HG03520 (cell line): ENCODE measurements around the gene SCT.

Experiments used
- ATAC-seq: cut with Tn5 transposase; IDR thresholded peaks from one replicate; pipeline ENCODE4 v1.9.1; 2021; ENCODE audit warnings: mild to moderate bottlenecking, moderate library complexity; ENCODE audit not compliant: unreplicated experiment

Gene SCT

GRCh38 chr11:643849-644738, 17.1 kb upstream of the SCT start:
- no peak for ATAC-seq

GRCh38 chr11:643366-643765, 16.4 kb upstream of the SCT start:
- no peak for ATAC-seq

GRCh38 chr11:641806-642370, 14.9 kb upstream of the SCT start:
- ATAC-seq: no peak

GRCh38 chr11:640021-640706, 13.2 kb upstream of the SCT start:
- no peak for ATAC-seq

GRCh38 chr11:639332-639955, 12.5 kb upstream of the SCT start:
- ATAC-seq: no peak

- ATAC-seq: no peak
Observed at GRCh38 chr11:638631-639331, 11.8 kb upstream of the SCT start.

- ATAC-seq: no peak
Observed at GRCh38 chr11:637593-638521, 10.9 kb upstream of the SCT start.

- ATAC-seq: no peak
Observed at GRCh38 chr11:637333-637592, 10.3 kb upstream of the SCT start.

- no peak for ATAC-seq
Observed at GRCh38 chr11:636511-637332, 9.7 kb upstream of the SCT start, which contains the start of gene DRD4. TSS of gene DRD4 (plus strand) at chr11:637269. CDS start at chr11:637305, 36 bp downstream.

- ATAC-seq: no peak
Observed at GRCh38 chr11:635945-636510, 9.0 kb upstream of the SCT start.

GRCh38 chr11:630871-631270, 3.9 kb upstream of the SCT start:
- ATAC-seq: no peak

- no peak for ATAC-seq
Observed at GRCh38 chr11:629237-629583, 2.2 kb upstream of the SCT start.

GRCh38 chr11:628056-628455, 1.1 kb upstream of the SCT start:
- no peak for ATAC-seq

- no peak for ATAC-seq
Observed at GRCh38 chr11:627308-627576, 261 bp upstream of the SCT start.

- ATAC-seq: no peak
Observed at GRCh38 chr11:625636-626268, 1.2 kb downstream of the SCT start.

GRCh38 chr11:624705-625635, 2.0 kb downstream of the SCT start, which contains the start of gene CDHR5:
TSS of gene CDHR5 (minus strand) at chr11:624955. CDS start at chr11:624902, 53 bp downstream.
- no peak for ATAC-seq

- ATAC-seq: no peak
Observed at GRCh38 chr11:623999-624704, 2.8 kb downstream of the SCT start.
